Gastrocnemius medialis (tissue), 4 donors: ENCODE results near the gene MTHFD2.

Source experiments
- CTCF ChIP-seq, 5 experiments: fragments of 450-650 bp in 3 of 5; fragments of 200-600 bp in 2 of 5; sonication (generic) in 2 of 5; IDR thresholded peaks in 4 of 5; conservative IDR thresholded peaks in 1 of 5; 1 replicate in 4 of 5; 2 replicates in 1 of 5; pipeline ENCODE4 v1.5.1; 2016 to 2019; ENCODE audit warnings: antibody characterized with exemption in 5 of 5, mild to moderate bottlenecking in 3 of 5, moderate library complexity in 3 of 5
- POLR2A ChIP-seq, 2 donors: fragments of 450-650 bp; IDR thresholded peaks; one replicate each; pipeline ENCODE4 v1.6.1; 2017; ENCODE audit warnings: antibody characterized with exemption in 2 of 2, mild to moderate bottlenecking in 2 of 2, moderate library complexity in 2 of 2

- no peak for TF ChIP-seq CTCF (IDR thresholded peaks at IDR 0.05 in 4 of 5, conservative IDR thresholded peaks at IDR 0.05 in 1 of 5)
- TF ChIP-seq POLR2A (IDR thresholded peaks at IDR 0.05): no peak
Observed at GRCh38 chr2:74199871-74200305, 1.5 kb downstream of the MTHFD2 start.
